ENCODE results near the gene DPP6. TPM values are rescaled to one million over a fixed set of nuclear protein-coding genes. Genes with fewer than 3 reads are reported as not detected.
"Not testable (repeated sequence)": the region's sequence is repeated elsewhere in the genome, so short reads cannot be mapped to it uniquely, and the experiment has no call there.

The DPP6 gene
- total and polyA plus RNA-seq, 12 donors, result 0.07 to 2.1 (median 0.16) TPM; not detected in 4

DNA sequence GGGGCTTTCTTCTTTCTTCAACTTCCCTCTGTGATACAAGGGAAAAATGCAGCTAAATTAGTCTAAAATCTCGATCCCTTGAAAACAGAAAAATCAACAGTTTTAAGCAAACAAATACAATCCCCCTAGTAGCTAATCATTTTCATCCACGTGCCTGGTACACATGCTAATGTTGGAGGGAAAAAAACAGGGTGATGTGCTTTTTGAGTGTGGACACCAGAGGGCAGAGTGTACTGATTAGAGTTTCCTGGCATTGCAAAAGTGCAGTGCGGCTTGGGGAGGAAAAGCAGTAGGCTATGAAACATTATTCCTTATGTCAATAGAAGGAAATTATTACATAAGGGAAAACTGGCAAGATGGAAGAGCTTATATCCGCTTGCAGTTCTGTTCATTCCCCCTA lies 19.6 kb downstream of the DPP6 start:
- peaks cover 0 to 11% (median 0%) of the 10 kb centered on the region in 7 donors for H3K27me3 ChIP-seq
- not testable (repeated sequence) for DNase-seq, H3K4me1 ChIP-seq, H3K9me3 ChIP-seq, H3K36me3 ChIP-seq, H3K27ac ChIP-seq, H3K4me3 ChIP-seq
- TF ChIP-seq, protein P1, sequence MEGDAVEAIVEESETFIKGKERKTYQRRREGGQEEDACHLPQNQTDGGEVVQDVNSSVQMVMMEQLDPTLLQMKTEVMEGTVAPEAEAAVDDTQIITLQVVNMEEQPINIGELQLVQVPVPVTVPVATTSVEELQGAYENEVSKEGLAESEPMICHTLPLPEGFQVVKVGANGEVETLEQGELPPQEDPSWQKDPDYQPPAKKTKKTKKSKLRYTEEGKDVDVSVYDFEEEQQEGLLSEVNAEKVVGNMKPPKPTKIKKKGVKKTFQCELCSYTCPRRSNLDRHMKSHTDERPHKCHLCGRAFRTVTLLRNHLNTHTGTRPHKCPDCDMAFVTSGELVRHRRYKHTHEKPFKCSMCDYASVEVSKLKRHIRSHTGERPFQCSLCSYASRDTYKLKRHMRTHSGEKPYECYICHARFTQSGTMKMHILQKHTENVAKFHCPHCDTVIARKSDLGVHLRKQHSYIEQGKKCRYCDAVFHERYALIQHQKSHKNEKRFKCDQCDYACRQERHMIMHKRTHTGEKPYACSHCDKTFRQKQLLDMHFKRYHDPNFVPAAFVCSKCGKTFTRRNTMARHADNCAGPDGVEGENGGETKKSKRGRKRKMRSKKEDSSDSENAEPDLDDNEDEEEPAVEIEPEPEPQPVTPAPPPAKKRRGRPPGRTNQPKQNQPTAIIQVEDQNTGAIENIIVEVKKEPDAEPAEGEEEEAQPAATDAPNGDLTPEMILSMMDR (IDR thresholded peaks at IDR 0.05), result peak; percentile 7 to 59 (median 45)
- WGBS, 2 donors, result 15 to 20% methylated on average over 4 of the region's 4 CpGs
- ATAC-seq, result peak in 2 of 8 donors; percentile 57 to 61
- intact Hi-C loops (cut with DNase I), result loop anchor here in 4 of 10 donors (5.0 to 10.0 kb wide), 2 partner anchors 430 to 433 kb away; no protein-coding TSS in a partner anchor

DNA sequence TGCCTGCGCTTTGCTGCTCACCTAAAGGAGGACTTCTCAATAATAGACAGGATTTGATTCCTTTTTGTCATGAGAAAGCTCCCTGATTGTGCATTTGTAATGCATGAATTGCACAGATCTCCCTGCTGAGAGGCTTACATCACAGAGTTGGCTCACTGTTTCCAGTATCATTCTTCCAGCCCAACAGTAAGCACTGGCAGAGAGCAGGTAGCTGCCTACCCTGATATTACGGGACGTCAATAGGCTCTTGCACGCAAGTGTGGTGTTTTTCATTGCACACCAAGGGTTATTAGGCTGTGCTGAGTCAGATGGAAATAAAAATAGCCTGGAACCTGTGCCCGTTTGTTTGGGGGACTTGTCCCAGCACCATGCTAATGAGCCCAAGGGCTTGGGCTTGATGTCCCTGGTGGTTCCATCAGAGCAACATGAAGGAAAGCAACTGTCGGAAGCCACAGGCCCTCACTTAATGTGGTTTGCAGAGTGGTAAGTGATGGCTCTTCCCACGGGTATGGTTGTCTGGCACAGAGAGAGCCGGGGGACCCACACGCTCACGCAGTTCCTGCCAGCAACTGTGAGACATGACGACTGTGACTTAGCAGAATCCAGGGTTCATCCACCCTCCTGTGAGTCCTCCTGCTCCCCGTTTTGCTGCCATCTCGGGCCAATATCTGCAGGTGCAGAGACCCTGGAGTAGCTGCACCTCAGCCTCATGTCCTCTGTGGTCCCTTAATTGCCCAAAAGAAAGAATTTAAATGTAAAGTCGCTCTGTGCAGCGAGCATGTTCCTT lies 20.4 kb downstream of the DPP6 start:
- H3K27ac ChIP-seq, DNase-seq, H3K36me3 ChIP-seq, H3K4me3 ChIP-seq, H3K9me3 ChIP-seq, H3K4me1 ChIP-seq: not testable (repeated sequence)
- intact Hi-C loops (cut with DNase I), result loop anchor here in 4 of 10 donors (5.0 to 10.0 kb wide), 2 partner anchors 430 to 432 kb away; no protein-coding TSS in a partner anchor
- ATAC-seq, result peak in 2 of 8 donors; percentile 35 to 82
- 70 to 71% methylated on average over 15 of the region's 15 CpGs for WGBS, 2 donors
- peaks cover 0 to 11% (median 0%) of the 10 kb centered on the region in 7 donors for H3K27me3 ChIP-seq

DNA sequence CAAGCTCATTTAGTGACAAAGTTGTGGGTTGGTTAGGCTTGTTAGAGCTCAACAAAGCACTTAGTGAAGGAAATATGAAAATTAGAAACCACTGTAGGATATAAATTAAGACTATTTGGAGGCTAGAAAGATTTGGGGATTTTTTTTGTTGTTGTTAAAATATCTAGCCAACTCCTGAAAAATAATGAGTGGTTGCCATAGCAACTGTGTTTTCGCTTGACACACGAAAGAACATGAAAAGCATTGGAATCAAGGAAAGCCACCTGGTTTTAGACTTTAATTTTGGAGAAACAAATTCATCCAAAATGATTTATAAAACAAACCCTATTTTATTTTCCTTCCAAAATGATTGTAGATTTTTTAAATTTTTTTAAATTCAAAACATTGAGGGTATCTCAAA lies 26.3 kb downstream of the DPP6 start:
- 78 to 79% methylated on average over 2 of the region's 2 CpGs for WGBS, 2 donors
- not testable (repeated sequence) for H3K27me3 ChIP-seq, H3K27ac ChIP-seq, H3K4me3 ChIP-seq, H3K9me3 ChIP-seq, ATAC-seq, H3K36me3 ChIP-seq, H3K4me1 ChIP-seq, DNase-seq
- intact Hi-C loops (cut with DNase I), result loop anchor here in 2 of 10 donors (10.0 kb wide), 1 partner anchor 426 kb away; no protein-coding TSS in a partner anchor

DNA sequence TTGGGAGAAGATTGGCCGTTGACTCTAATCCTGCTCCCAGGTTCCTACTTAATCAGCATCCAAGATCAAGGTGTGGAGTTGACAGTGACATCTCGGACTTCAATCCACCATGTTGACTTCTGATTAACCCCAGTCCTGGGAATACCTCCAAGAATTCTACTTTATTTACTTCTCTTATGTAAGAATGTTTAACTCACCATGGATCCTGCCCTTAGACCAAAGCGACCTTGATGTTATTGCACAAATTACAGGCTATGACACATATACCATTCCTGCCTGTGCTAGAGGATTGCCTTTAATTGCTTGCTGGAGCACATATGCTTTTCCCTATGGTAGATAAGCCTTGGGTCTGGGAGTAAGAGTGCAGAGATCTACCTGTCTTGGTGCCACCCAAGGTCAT lies 28.1 kb downstream of the DPP6 start:
- DNase-seq; intact Hi-C loops (cut with DNase I); H3K36me3 ChIP-seq; H3K4me1 ChIP-seq; H3K27ac ChIP-seq; H3K9me3 ChIP-seq; H3K27me3 ChIP-seq; ATAC-seq; H3K4me3 ChIP-seq: not testable (repeated sequence)
- WGBS, 2 donors, result 74 to 81% methylated on average over 3 of the region's 3 CpGs

DNA sequence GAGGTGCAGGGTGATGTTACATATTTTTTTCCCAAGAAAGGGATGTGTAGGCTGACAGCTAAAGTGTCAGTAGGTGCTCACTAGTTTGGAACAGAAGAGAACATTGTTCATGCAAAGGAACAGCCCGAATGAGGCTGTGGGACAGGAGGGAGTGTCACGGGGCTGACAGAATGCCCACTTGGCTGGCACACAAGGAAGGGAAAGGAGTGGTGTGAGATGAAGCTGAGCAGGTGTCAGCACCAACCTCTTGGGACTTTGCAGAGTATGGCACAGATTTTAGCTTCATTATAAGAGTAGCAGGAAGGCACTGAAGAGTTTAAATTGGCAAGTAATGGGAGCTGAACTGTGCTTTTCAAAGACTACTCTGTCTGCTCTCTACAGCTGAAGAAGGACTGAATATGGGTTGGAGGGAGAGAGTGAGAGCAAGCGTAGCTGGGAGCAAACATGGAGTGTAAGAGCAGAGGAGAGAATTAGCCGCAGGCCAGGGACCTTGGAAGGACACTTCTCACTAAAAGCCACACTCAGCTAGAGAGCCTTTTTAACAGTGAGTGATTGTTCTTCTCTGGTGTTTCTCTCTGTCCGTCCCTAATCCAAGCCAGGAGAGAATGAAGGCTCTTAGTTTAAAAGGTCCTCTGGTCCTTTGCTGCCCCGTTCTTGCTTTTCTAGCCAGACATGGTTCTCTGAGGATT lies 35.0 kb downstream of the DPP6 start:
- H3K36me3 ChIP-seq; H3K4me1 ChIP-seq; H3K4me3 ChIP-seq; intact Hi-C loops (cut with DNase I); H3K27me3 ChIP-seq; DNase-seq; H3K9me3 ChIP-seq: not testable (repeated sequence)
- ATAC-seq, result peak in 6 of 8 donors; percentile 55 to 95 (median 90)
- WGBS, 2 donors, result 47 to 54% methylated on average over 4 of the region's 6 CpGs
- peak overlapping the region in 2 of 10 donors; percentile 10 to 48 for H3K27ac ChIP-seq

DNA sequence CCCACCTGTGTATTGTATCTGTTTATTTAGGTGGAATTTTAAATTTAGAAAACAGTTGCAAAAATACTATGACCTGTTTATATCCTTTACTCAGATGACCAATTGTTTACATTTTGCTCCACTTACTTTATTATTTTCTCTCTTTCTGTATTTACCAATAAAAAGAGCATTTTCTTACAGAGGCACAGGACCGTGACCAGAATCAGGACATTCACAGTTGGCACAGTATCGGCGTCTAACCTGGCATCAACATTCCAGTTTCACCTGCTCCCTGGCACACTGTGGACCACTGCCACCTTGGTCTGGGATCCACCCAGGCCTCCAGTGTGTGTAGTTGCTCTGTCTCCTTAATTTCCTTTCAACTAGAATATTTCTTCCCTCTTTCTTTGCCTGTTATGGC lies 39.9 kb downstream of the DPP6 start:
- DNase-seq; H3K9me3 ChIP-seq; H3K27ac ChIP-seq; H3K4me1 ChIP-seq; H3K36me3 ChIP-seq; ATAC-seq; intact Hi-C loops (cut with DNase I); H3K4me3 ChIP-seq; H3K27me3 ChIP-seq: not testable (repeated sequence)
- 91 to 92% methylated on average over 3 of the region's 3 CpGs for whole genome bisulfite sequencing, 2 donors

DNA sequence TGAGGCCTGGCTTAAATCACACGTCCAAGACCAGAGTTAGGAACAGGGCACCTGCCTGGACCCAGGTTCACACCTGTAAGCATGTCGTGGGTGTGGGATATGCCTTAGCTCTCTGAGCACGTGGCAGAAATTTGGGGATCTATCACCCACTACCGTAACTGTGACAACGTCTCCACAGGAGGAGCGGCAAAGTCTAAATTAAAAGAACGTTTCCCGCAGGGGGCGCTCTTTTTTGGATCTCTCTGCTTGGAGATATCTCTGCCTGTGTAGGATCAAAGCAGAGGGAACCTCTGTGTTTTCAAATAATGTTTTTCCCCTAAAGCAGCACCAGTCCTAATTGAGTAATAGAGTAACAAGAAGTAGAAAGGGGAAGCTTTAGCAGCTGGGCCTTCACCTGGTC lies 43.0 kb downstream of the DPP6 start:
- DNase-seq; H3K27me3 ChIP-seq; intact Hi-C loops (cut with DNase I); H3K4me3 ChIP-seq; H3K36me3 ChIP-seq; H3K4me1 ChIP-seq; H3K27ac ChIP-seq; H3K9me3 ChIP-seq; ATAC-seq: not testable (repeated sequence)
- WGBS, 2 donors, result 33 to 35% methylated on average over 4 to 9 of the region's 9 CpGs

DNA sequence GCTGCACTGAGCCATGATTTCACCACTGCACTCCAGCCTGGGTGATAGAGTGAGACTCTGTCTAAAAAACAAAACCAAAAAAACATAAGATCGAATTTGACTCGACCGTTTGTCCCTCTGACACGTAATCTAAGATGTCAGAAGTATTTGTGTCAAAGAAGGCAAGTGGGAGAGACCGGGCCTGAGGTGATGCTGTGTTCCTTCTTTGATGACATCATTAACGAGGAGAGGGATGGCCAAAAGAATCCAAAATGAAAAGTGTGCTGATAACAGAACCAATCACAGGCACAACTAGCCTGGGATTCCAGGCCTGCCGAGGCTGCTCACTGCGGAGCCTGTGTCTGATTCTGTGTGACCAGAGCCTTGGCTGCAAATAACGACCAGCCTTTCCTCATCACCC lies 52.9 kb downstream of the DPP6 start:
- intact Hi-C loops (cut with DNase I), result not testable (repeated sequence)

DNA sequence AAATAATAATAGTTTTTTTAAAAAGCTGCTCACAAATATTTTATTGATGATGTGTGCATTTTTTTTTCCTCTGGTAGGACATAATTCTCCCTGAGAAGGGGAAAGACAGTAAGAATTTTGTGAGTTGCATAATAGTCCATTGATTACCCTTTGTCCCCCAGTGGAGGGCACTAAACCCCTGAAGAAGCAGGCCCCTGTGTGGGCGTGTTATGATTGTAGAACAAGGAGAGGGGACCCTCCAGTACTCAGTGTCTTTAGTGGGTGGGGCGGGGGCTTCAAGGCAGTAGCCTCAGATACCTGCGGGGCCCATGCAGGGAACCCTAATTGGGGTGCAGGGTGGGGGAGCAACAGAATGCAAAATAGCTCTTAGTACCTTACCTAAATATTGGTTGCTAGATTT lies 57.4 kb downstream of the DPP6 start:
- H3K27ac ChIP-seq; intact Hi-C loops (cut with DNase I); H3K4me3 ChIP-seq; H3K4me1 ChIP-seq; H3K27me3 ChIP-seq; H3K36me3 ChIP-seq; H3K9me3 ChIP-seq; ATAC-seq; DNase-seq: not testable (repeated sequence)
- WGBS, 2 donors, result no CpG with 5 or more reads among the region's 3 CpGs

More for the DNA sequence above, 52.9 kb downstream of the DPP6 start:
- not testable (repeated sequence) for H3K9me3 ChIP-seq, H3K4me1 ChIP-seq, DNase-seq, H3K27ac ChIP-seq, H3K36me3 ChIP-seq, ATAC-seq, H3K4me3 ChIP-seq, H3K27me3 ChIP-seq
- WGBS, 2 donors, result 60 to 64% methylated on average over 9 of the region's 9 CpGs

DNA sequence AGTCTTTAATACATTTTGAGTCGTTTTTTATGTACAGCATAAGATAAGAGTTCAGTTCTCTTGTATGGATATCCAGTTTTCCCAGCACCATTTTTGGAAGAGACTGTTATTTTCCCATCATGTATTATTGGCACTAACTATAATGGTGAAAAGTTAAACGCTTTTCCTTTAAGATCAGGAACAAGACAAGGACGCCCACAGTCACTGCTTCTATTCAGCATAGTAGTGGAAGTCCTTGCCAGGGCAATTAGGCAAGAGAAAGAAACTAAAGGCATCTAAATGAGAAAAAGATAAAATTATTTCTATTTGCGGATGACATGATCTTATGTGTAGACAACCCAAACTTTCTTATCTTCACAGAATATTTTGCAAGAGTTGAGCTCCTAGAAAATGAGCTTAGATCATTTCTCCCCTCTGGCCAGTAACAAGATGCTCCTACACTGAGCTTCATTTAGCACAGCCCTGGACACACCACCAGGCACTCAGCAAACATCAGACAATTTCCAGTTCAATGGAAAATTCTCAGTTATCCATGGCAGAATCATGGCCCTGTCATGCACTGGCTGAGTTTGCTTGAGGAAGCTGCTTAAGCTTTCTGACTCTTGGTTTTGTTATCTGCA lies 61.6 kb downstream of the DPP6 start:
- H3K27me3 ChIP-seq; intact Hi-C loops (cut with DNase I); H3K4me3 ChIP-seq; DNase-seq; H3K36me3 ChIP-seq; H3K4me1 ChIP-seq; H3K27ac ChIP-seq; H3K9me3 ChIP-seq: not testable (repeated sequence)
- 54 to 63% methylated on average over 4 of the region's 4 CpGs for WGBS, 2 donors
- peak in 1 of 8 donors; percentile 35 for ATAC-seq
